GM13976 (cell line): ENCODE results near the gene DIRAS3.
A peak's percentile ranks its signal among the peaks of the same experiment; 100 is the strongest.
"Not testable (repeated sequence)": the region's sequence is repeated elsewhere in the genome, so short reads cannot be mapped to it uniquely, and the experiment has no call there.

Experiments used
- DNase-seq: peaks from one replicate; pipeline ENCODE4 v3.0.0; 2012; ENCODE audit warnings: low spot score
- in situ Hi-C: fragments of 300-500 bp; cut with MboI; formaldehyde crosslinking; loops from one replicate; pipeline ENCODE4 v1.12.0; 2022; ENCODE audit warnings: low sequenced_read_pairs, mixed read lengths, inconsistent platforms; ENCODE audit not compliant: unreplicated experiment
- TF ChIP-seq, protein P1 (sequence below): IDR thresholded peaks from 2 replicates; pipeline ENCODE4 v1.5.1; 2012; ENCODE audit warnings: borderline replicate concordance, mild to moderate bottlenecking; ENCODE audit not compliant: insufficient read depth; ENCODE audit errors: extremely low read depth, missing control alignments, control extremely low read depth

Gene DIRAS3

DNA sequence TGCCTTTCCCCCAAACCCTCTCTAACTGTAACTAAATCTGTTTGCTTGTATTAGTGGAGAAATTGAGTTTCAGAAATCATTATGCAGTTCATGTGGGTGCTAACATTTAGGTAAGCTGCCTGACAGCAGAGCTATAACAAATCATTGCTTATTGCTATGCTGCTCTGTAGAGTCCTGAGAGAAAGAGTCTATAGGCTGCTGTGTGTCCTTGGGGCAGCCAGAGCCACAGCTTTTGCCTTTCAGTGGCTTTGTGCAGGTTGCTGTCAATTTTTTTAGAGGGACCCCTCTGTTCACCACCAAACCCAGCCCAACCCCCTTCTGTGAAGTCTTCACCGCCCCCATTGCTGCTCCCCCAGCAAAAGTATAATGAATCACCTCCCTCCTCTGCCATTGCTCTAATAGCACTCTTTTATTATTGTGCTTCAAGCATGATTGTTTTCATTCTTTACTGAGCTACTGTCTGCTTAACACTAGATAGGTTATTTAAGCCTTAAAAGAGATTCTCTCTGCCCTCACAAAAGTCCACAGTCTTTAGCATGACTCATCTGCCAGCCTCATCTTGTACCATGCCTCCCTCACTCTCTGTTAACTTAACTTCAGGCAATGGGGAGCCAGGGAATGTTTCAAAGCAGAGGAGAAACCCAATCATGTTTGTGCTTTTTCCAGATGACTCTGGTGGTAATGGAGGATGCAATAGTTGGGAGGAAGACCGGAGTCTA lies 38.6 kb downstream of the DIRAS3 start:
- in situ Hi-C loops, result no loop called here
- DNase-seq, result no peak
- TF ChIP-seq, protein P1, sequence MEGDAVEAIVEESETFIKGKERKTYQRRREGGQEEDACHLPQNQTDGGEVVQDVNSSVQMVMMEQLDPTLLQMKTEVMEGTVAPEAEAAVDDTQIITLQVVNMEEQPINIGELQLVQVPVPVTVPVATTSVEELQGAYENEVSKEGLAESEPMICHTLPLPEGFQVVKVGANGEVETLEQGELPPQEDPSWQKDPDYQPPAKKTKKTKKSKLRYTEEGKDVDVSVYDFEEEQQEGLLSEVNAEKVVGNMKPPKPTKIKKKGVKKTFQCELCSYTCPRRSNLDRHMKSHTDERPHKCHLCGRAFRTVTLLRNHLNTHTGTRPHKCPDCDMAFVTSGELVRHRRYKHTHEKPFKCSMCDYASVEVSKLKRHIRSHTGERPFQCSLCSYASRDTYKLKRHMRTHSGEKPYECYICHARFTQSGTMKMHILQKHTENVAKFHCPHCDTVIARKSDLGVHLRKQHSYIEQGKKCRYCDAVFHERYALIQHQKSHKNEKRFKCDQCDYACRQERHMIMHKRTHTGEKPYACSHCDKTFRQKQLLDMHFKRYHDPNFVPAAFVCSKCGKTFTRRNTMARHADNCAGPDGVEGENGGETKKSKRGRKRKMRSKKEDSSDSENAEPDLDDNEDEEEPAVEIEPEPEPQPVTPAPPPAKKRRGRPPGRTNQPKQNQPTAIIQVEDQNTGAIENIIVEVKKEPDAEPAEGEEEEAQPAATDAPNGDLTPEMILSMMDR, result no peak

DNA sequence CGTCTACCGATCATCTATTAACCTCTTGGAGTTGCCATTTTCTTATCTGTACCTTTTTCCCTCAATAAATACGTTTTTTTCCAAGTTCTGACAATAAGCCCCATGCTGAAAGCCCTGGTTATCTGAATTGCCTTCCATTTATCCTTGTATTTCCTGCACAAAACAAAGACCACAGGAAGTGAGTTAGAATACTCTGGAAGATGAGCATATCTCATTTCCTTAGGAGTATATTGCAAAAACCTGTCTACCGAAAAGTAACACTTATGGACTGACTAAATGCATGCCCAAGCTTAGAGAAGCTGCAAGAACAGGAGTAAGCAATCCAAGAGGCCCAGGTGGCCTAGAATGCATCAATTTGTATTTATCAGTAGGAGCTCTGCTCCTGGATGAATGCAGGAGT lies 39.9 kb downstream of the DIRAS3 start:
- in situ Hi-C loops, result no loop called here
- TF ChIP-seq, protein P1, result no peak
- DNase-seq, result no peak

GRCh38 chr1:68010090-68010489 lies 40.3 kb downstream of the DIRAS3 start:
- TF ChIP-seq, protein P1, result no peak
- peak; percentile 11 for DNase-seq
- in situ Hi-C loops, result no loop called here

GRCh38 chr1:68003626-68004025 lies 46.8 kb downstream of the DIRAS3 start:
- DNase-seq, in situ Hi-C loops: not testable (repeated sequence)

GRCh38 chr1:68000191-68000590 lies 50.2 kb downstream of the DIRAS3 start:
- in situ Hi-C loops, result no loop called here
- TF ChIP-seq, protein P1, result no peak

GRCh38 chr1:67997746-67998145 lies 52.7 kb downstream of the DIRAS3 start:
- DNase-seq, result no peak
- in situ Hi-C loops, result no loop called here
- TF ChIP-seq, protein P1, result no peak

More at GRCh38 chr1:68000191-68000590, 50.2 kb downstream of the DIRAS3 start:
- no peak for DNase-seq
